ENCODE measurements around the gene SLC22A13. TPM values are rescaled to one million over a fixed set of nuclear protein-coding genes. Genes with fewer than 3 reads are reported as not detected.

The SLC22A13 gene
- total and polyA plus RNA-seq, 2 experiments from 2014 or later = 0.13 to 0.66 TPM

DNA sequence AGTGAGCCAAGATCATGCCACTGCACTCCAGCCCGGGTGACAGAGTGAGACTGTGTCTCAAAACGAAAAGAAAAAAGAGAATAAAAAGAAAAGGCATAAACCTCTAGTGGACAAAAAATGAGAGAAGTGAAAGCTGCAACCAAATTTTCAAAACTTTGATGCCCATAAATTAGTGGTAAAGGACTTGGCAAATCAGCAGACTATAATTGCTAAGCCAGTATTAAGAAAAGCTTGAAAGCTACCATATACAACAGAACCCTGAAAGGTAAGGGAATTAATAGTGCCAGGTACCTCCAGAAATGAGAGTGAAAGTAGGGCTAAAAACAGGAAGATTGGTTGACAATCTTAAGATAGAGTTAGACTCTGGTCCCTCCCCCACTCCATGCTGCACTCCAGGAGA lies 32.9 kb upstream of the SLC22A13 start (continued):
- TF ChIP-seq, protein P1, sequence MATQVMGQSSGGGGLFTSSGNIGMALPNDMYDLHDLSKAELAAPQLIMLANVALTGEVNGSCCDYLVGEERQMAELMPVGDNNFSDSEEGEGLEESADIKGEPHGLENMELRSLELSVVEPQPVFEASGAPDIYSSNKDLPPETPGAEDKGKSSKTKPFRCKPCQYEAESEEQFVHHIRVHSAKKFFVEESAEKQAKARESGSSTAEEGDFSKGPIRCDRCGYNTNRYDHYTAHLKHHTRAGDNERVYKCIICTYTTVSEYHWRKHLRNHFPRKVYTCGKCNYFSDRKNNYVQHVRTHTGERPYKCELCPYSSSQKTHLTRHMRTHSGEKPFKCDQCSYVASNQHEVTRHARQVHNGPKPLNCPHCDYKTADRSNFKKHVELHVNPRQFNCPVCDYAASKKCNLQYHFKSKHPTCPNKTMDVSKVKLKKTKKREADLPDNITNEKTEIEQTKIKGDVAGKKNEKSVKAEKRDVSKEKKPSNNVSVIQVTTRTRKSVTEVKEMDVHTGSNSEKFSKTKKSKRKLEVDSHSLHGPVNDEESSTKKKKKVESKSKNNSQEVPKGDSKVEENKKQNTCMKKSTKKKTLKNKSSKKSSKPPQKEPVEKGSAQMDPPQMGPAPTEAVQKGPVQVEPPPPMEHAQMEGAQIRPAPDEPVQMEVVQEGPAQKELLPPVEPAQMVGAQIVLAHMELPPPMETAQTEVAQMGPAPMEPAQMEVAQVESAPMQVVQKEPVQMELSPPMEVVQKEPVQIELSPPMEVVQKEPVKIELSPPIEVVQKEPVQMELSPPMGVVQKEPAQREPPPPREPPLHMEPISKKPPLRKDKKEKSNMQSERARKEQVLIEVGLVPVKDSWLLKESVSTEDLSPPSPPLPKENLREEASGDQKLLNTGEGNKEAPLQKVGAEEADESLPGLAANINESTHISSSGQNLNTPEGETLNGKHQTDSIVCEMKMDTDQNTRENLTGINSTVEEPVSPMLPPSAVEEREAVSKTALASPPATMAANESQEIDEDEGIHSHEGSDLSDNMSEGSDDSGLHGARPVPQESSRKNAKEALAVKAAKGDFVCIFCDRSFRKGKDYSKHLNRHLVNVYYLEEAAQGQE (IDR thresholded peaks at IDR 0.05; ENCODE audit: unreplicated experiment) = no peak
- TF ChIP-seq, protein P2, sequence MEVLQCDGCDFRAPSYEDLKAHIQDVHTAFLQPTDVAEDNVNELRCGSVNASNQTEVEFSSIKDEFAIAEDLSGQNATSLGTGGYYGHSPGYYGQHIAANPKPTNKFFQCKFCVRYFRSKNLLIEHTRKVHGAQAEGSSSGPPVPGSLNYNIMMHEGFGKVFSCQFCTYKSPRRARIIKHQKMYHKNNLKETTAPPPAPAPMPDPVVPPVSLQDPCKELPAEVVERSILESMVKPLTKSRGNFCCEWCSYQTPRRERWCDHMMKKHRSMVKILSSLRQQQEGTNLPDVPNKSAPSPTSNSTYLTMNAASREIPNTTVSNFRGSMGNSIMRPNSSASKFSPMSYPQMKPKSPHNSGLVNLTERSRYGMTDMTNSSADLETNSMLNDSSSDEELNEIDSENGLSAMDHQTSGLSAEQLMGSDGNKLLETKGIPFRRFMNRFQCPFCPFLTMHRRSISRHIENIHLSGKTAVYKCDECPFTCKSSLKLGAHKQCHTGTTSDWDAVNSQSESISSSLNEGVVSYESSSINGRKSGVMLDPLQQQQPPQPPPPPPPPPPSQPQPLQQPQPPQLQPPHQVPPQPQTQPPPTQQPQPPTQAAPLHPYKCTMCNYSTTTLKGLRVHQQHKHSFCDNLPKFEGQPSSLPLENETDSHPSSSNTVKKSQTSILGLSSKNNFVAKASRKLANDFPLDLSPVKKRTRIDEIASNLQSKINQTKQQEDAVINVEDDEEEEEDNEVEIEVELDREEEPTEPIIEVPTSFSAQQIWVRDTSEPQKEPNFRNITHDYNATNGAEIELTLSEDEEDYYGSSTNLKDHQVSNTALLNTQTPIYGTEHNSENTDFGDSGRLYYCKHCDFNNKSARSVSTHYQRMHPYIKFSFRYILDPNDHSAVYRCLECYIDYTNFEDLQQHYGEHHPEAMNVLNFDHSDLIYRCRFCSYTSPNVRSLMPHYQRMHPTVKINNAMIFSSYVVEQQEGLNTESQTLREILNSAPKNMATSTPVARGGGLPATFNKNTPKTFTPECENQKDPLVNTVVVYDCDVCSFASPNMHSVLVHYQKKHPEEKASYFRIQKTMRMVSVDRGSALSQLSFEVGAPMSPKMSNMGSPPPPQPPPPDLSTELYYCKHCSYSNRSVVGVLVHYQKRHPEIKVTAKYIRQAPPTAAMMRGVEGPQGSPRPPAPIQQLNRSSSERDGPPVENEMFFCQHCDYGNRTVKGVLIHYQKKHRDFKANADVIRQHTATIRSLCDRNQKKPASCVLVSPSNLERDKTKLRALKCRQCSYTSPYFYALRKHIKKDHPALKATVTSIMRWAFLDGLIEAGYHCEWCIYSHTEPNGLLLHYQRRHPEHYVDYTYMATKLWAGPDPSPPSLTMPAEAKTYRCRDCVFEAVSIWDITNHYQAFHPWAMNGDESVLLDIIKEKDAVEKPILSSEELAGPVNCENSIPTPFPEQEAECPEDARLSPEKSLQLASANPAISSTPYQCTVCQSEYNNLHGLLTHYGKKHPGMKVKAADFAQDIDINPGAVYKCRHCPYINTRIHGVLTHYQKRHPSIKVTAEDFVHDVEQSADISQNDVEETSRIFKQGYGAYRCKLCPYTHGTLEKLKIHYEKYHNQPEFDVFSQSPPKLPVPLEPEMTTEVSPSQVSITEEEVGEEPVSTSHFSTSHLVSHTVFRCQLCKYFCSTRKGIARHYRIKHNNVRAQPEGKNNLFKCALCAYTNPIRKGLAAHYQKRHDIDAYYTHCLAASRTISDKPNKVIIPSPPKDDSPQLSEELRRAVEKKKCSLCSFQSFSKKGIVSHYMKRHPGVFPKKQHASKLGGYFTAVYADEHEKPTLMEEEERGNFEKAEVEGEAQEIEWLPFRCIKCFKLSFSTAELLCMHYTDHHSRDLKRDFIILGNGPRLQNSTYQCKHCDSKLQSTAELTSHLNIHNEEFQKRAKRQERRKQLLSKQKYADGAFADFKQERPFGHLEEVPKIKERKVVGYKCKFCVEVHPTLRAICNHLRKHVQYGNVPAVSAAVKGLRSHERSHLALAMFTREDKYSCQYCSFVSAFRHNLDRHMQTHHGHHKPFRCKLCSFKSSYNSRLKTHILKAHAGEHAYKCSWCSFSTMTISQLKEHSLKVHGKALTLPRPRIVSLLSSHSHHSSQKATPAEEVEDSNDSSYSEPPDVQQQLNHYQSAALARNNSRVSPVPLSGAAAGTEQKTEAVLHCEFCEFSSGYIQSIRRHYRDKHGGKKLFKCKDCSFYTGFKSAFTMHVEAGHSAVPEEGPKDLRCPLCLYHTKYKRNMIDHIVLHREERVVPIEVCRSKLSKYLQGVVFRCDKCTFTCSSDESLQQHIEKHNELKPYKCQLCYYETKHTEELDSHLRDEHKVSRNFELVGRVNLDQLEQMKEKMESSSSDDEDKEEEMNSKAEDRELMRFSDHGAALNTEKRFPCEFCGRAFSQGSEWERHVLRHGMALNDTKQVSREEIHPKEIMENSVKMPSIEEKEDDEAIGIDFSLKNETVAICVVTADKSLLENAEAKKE (CRISPR knock-in tag; IDR thresholded peaks at IDR 0.05) = no peak
- TF ChIP-seq STAT1 (IDR thresholded peaks at IDR 0.05; ENCODE audit: unreplicated experiment) (no peak), POLR2AphosphoS5 (IDR thresholded peaks at IDR 0.05; ENCODE audit: low read depth) (no peak), ZNF331 (CRISPR knock-in tag; IDR thresholded peaks at IDR 0.05; ENCODE audit: low read depth) (no peak)

DNA sequence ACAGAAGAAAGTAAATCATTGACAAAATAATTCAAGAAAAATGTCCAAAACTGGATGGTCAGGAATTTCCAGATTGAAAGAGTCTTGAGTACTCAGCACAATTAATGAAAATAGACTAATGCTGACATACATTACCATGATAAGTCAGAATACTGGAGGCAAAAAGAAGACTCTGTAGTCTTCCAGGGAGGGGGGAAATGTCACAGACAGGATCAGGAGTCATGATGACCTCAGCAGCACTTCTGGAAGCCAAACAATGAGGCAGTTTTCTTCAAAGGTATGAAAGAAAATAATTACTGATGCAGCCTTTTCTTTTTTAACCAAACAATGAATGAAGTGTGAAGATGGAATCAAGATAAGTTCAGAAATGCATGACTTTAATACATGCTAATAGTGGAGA lies 30.1 kb upstream of the SLC22A13 start:
- Mint-ChIP-seq H3K4me3 (no peak overlapping the region), H3K36me3 (ENCODE audit: low read depth) (peaks cover 41% of the 10 kb centered on the region), H3K27ac (no peak overlapping the region), H3K4me1 (no peaks in the 10 kb centered on the region), H3K27me3 (ENCODE audit: insufficient read depth, low read depth, poor library complexity) (no peaks in the 10 kb centered on the region), H3K9me3 (no peaks in the 10 kb centered on the region; the same call in 2 of the 3 replicates)
- Histone ChIP-seq H3K4me3 (no peak overlapping the region), H3F3A (replicated peaks; ENCODE audit: low read depth) (no peaks in the 10 kb centered on the region), H3K9me2 (ENCODE audit: insufficient read depth) (no peaks in the 10 kb centered on the region), H3K4me1 (ENCODE audit: insufficient read depth) (no peaks in the 10 kb centered on the region), H4K20me1 (replicated peaks; ENCODE audit: insufficient read depth) (no peaks in the 10 kb centered on the region), H3K79me2 (replicated peaks; ENCODE audit: insufficient read depth) (no peaks in the 10 kb centered on the region), H3K27ac (ENCODE audit: low read depth) (no peak overlapping the region), H2AFZ (no peak overlapping the region), H3K4me2 (no peak overlapping the region), H3K36me3 (ENCODE audit: insufficient read depth) (no peaks in the 10 kb centered on the region; the same call in 1 of the 2 replicates), H3K27me3 (ENCODE audit: insufficient read depth) (no peaks in the 10 kb centered on the region)
- ATAC-seq = no peak
- DNase-seq (ENCODE audit: low spot score) = no peak
- no peak for TF ChIP-seq STAT1 (IDR thresholded peaks at IDR 0.05; ENCODE audit: unreplicated experiment)
- TF ChIP-seq, protein P2 (CRISPR knock-in tag; IDR thresholded peaks at IDR 0.05) = no peak
- no peak for TF ChIP-seq ZNF114 (CRISPR knock-in tag; IDR thresholded peaks at IDR 0.05)
